Activated CD4-positive, alpha-beta T cell treated with anti-CD3 and anti-CD28 coated beads, Interleukin-2, Interleukin-6, amounts not matched to agents 100 ng/mL and 50 ng/mL, durations not matched to agents 16 hours and 8 hours (primary cell): Measurements from ENCODE around the gene MAIP1.

Experiments
- DNase-seq: peaks from one replicate; pipeline ENCODE4 v3.0.0-alpha.2; 2020

The MAIP1 gene

GRCh38 chr2:199951023-199951422 is 4.4 kb upstream of the MAIP1 start:
- DNase-seq: peak; percentile 53

GRCh38 chr2:199955007-199955338 is 409 bp upstream of the MAIP1 start:
- DNase-seq: no peak

- no peak for DNase-seq
Measured at GRCh38 chr2:199956062-199956380, 639 bp downstream of the MAIP1 start.

GRCh38 chr2:199958014-199958413 is 2.6 kb downstream of the MAIP1 start:
- no peak for DNase-seq

- DNase-seq: peak; percentile 63
Measured at GRCh38 chr2:199962203-199962602, 6.8 kb downstream of the MAIP1 start.

- DNase-seq: no peak
Measured at GRCh38 chr2:199966405-199966804, 11.0 kb downstream of the MAIP1 start.

- DNase-seq: no peak
Measured at GRCh38 chr2:199966976-199967375, 11.6 kb downstream of the MAIP1 start.

- DNase-seq: no peak
Measured at GRCh38 chr2:199968126-199968525, 12.7 kb downstream of the MAIP1 start.

GRCh38 chr2:199972088-199972626 is 16.8 kb downstream of the MAIP1 start:
- DNase-seq: no peak

- DNase-seq: no peak
Measured at GRCh38 chr2:199973703-199974102, 18.3 kb downstream of the MAIP1 start.

GRCh38 chr2:199975273-199975895 is 20.0 kb downstream of the MAIP1 start:
- DNase-seq: no peak

- DNase-seq: peak; percentile 84
Measured at GRCh38 chr2:199977984-199978415, 22.6 kb downstream of the MAIP1 start.

- DNase-seq: no peak
Measured at GRCh38 chr2:199979398-199979797, 24.0 kb downstream of the MAIP1 start.

- DNase-seq: peak; percentile 84
Measured at GRCh38 chr2:199979832-199980628, 24.6 kb downstream of the MAIP1 start.

GRCh38 chr2:199982126-199982843 is 26.9 kb downstream of the MAIP1 start:
- DNase-seq: no peak

- no peak for DNase-seq
Measured at GRCh38 chr2:199983534-199983933, 28.2 kb downstream of the MAIP1 start.

- DNase-seq: no peak
Measured at GRCh38 chr2:199984159-199984558, 28.8 kb downstream of the MAIP1 start.

- no peak for DNase-seq
Measured at GRCh38 chr2:199984755-199985154, 29.4 kb downstream of the MAIP1 start.

GRCh38 chr2:199985625-199986207 is 30.3 kb downstream of the MAIP1 start:
- DNase-seq: peak; percentile 78

- no peak for DNase-seq
Measured at GRCh38 chr2:199987586-199987985, 32.2 kb downstream of the MAIP1 start.

- DNase-seq: no peak
Measured at GRCh38 chr2:199988151-199988550, 32.8 kb downstream of the MAIP1 start.

GRCh38 chr2:199989822-199990221 is 34.4 kb downstream of the MAIP1 start:
- DNase-seq: no peak

GRCh38 chr2:199991691-199992090 is 36.3 kb downstream of the MAIP1 start:
- DNase-seq: no peak
